Measurements from ENCODE around the gene MPEG1. TPM values are rescaled to one million over a fixed set of nuclear protein-coding genes. Genes with fewer than 3 reads are reported as not detected.

MPEG1 gene
- total and polyA plus RNA-seq, 3 donors from 2014 or later, result 0.87 to 12.1 (median 3.8) TPM

Small RNAs within 50 kb of the gene (small RNA-seq; reads per million reads assigned to genes)
- 0 reads per million in 2 donors for gene RN7SL42P

Other genes with a start within 250 kb of the MPEG1 start
- gene GLYATL1B, start 126.6 kb downstream of the MPEG1 start, total RNA-seq, result not detected
- not detected for gene GLYATL1B, start 126.6 kb downstream of the MPEG1 start, polyA plus RNA-seq (ENCODE audit: insufficient read depth, low read depth, low replicate concordance)
- gene FAM111B, start 105.7 kb downstream of the MPEG1 start, total RNA-seq, result under 1 TPM; 0.24 to 0.81 TPM
- gene FAM111B, start 105.7 kb downstream of the MPEG1 start, polyA plus RNA-seq (ENCODE audit: insufficient read depth, low read depth, low replicate concordance), result not detected
- gene FAM111A, start 70.1 kb downstream of the MPEG1 start, total RNA-seq, result 10 to 100 TPM; 41.5 to 43.4 TPM
- 12.3 TPM for gene FAM111A, start 70.1 kb downstream of the MPEG1 start, polyA plus RNA-seq (ENCODE audit: insufficient read depth, low read depth, low replicate concordance)
- gene DTX4, start 40.8 kb downstream of the MPEG1 start, total RNA-seq, result 10 to 100 TPM in 1 of 2 donors, 1 to 10 TPM in 1; 4.5 to 10.2 TPM
- 6.1 TPM for gene DTX4, start 40.8 kb downstream of the MPEG1 start, polyA plus RNA-seq (ENCODE audit: insufficient read depth, low read depth, low replicate concordance)
- under 1 TPM in 1 of 2 donors, not detected in 1; 0.12 TPM for gene OR5AN1, start 146.0 kb upstream of the MPEG1 start, total RNA-seq
- gene OR5AN1, start 146.0 kb upstream of the MPEG1 start, polyA plus RNA-seq (ENCODE audit: insufficient read depth, low read depth, low replicate concordance), result not detected
- gene OR5A2, start 213.5 kb upstream of the MPEG1 start, total RNA-seq, result under 1 TPM; 0.06 to 0.08 TPM
- not detected for gene OR5A2, start 213.5 kb upstream of the MPEG1 start, polyA plus RNA-seq (ENCODE audit: insufficient read depth, low read depth, low replicate concordance)
- gene OR5A1, start 223.5 kb upstream of the MPEG1 start, total RNA-seq, result 1 to 10 TPM in 1 of 2 donors, under 1 TPM in 1; 0.24 to 1.3 TPM
- gene OR5A1, start 223.5 kb upstream of the MPEG1 start, polyA plus RNA-seq (ENCODE audit: insufficient read depth, low read depth, low replicate concordance), result 0.21 TPM
- gene OR4D6, start 244.0 kb upstream of the MPEG1 start, total RNA-seq, result not detected
- gene OR4D6, start 244.0 kb upstream of the MPEG1 start, polyA plus RNA-seq (ENCODE audit: insufficient read depth, low read depth, low replicate concordance), result not detected

All from testis (tissue), 3 donors.